ENCODE data around the gene MAP3K7CL. TPM values are rescaled to one million over a fixed set of nuclear protein-coding genes. Genes with fewer than 3 reads are reported as not detected.

MAP3K7CL gene
- total and polyA plus RNA-seq, 2 of the 8 experiments (the other 6 are each of a cell fraction or from before 2014, with no cell fraction given): not detected

- no peak for TF ChIP-seq TAF1 (IDR thresholded peaks at IDR 0.05; ENCODE audit: low read depth, low read length)
- TF ChIP-seq EZH2 (IDR thresholded peaks at IDR 0.05; ENCODE audit: low read depth, low read length, severe bottlenecking): no peak
- TF ChIP-seq BCL11A (IDR thresholded peaks at IDR 0.05; ENCODE audit: low read depth in 2 of 2, low read length in 2 of 2): no peak
- no peak for TF ChIP-seq CBX5 (IDR thresholded peaks at IDR 0.05; ENCODE audit: low read depth, low read length)
- no peak for TF ChIP-seq CBX8 (IDR thresholded peaks at IDR 0.05; ENCODE audit: borderline replicate concordance, low read depth, low read length)
Measured at GRCh38 chr21:29195981-29196669, 65.7 kb downstream of the MAP3K7CL start (continued).
